Astrocyte (in vitro differentiated cells and primary cell): ENCODE measurements around the gene CD7. TPM values are rescaled to one million over a fixed set of nuclear protein-coding genes. Genes with fewer than 3 reads are reported as not detected.

Experiments
- DNase-seq: peaks from one replicate; pipeline ENCODE4 v3.0.0-alpha.2; 2010; ENCODE audit warnings: low read depth
- FAIRE-seq: peaks from 2 replicates; lab custom pipeline; 2011; peaks lifted over from hg19 to GRCh38; lab: Jason Lieb, UNC
- H2AFZ ChIP-seq: 2 replicates; pipeline ENCODE4 v1.6.0; 2012; ENCODE audit warnings: low read depth, low read length, inconsistent platforms
- H3K27ac ChIP-seq: 2 replicates; pipeline ENCODE4 v1.5.1; 2011; ENCODE audit warnings: low read depth, low read length, inconsistent platforms
- H3K27me3 ChIP-seq: 2 replicates; pipeline ENCODE4 v1.6.0; 2011; ENCODE audit warnings: low read length, inconsistent platforms; ENCODE audit not compliant: insufficient read depth
- H3K36me3 ChIP-seq: 2 replicates; pipeline ENCODE4 v1.5.1; 2011; ENCODE audit warnings: low read length, inconsistent platforms; ENCODE audit not compliant: insufficient read depth
- H3K4me1 ChIP-seq: 2 replicates; pipeline ENCODE4 v1.5.1; 2011; ENCODE audit warnings: low read length, inconsistent platforms; ENCODE audit not compliant: insufficient read depth
- H3K4me2 ChIP-seq: 2 replicates; pipeline ENCODE4 v1.6.0; 2012; ENCODE audit warnings: low read length, inconsistent platforms
- H3K4me3 ChIP-seq: 2 replicates; pipeline ENCODE4 v1.5.1; 2011; ENCODE audit warnings: low read depth, mild to moderate bottlenecking, low read length, inconsistent platforms; ENCODE audit not compliant: insufficient read depth
- H3K79me2 ChIP-seq: 2 replicates; pipeline ENCODE4 v1.6.0; 2012; ENCODE audit warnings: mild to moderate bottlenecking, low read length, inconsistent platforms; ENCODE audit not compliant: insufficient read depth
- H3K9ac ChIP-seq: 2 replicates; pipeline ENCODE4 v1.6.0; 2012; ENCODE audit warnings: mild to moderate bottlenecking, low read length, inconsistent platforms
- H3K9me3 ChIP-seq: 2 replicates; pipeline ENCODE4 v1.5.1; 2012; ENCODE audit warnings: low read depth, mild to moderate bottlenecking, low read length, inconsistent platforms; ENCODE audit not compliant: insufficient read depth
- H4K20me1 ChIP-seq: 2 replicates; pipeline ENCODE4 v1.6.0; 2012; ENCODE audit warnings: low read length, inconsistent platforms; ENCODE audit not compliant: insufficient read depth
- H3K27ac Mint-ChIP-seq: one replicate; pipeline ENCODE4 v1.8.0; 2021; ENCODE audit warnings: mild to moderate bottlenecking, mixed read lengths; ENCODE audit not compliant: unreplicated experiment
- H3K27me3 Mint-ChIP-seq: one replicate; pipeline ENCODE4 v1.8.0; 2021; ENCODE audit warnings: low read depth, mixed read lengths; ENCODE audit not compliant: unreplicated experiment
- H3K36me3 Mint-ChIP-seq: one replicate; pipeline ENCODE4 v1.8.0; 2021; ENCODE audit warnings: low read depth, mixed read lengths; ENCODE audit not compliant: unreplicated experiment
- H3K4me1 Mint-ChIP-seq: one replicate; pipeline ENCODE4 v1.8.0; 2021; ENCODE audit warnings: low read depth, mixed read lengths; ENCODE audit not compliant: unreplicated experiment
- H3K4me3 Mint-ChIP-seq: one replicate; pipeline ENCODE4 v1.8.0; 2021; ENCODE audit warnings: mild to moderate bottlenecking, moderate library complexity, mixed read lengths; ENCODE audit not compliant: unreplicated experiment
- H3K9me3 Mint-ChIP-seq: one replicate; pipeline ENCODE4 v1.8.0; 2021; ENCODE audit warnings: mild to moderate bottlenecking, mixed read lengths; ENCODE audit not compliant: unreplicated experiment
- EZH2 ChIP-seq: IDR thresholded peaks from 2 replicates; pipeline ENCODE4 v1.6.1; 2012; ENCODE audit warnings: mild to moderate bottlenecking, low read length, inconsistent platforms; ENCODE audit not compliant: insufficient read depth
- total RNA-seq: library from RNA; stranded (reverse); gene quantifications from 2 replicates; pipeline ENCODE4 v1.2.1, GENCODE V29; 2021
- TF ChIP-seq, protein P1 (sequence below): IDR thresholded peaks from 2 replicates; pipeline ENCODE4 v1.5.1; 2011; ENCODE audit warnings: low read depth, mild to moderate bottlenecking, inconsistent platforms, low read length, moderate library complexity; ENCODE audit not compliant: insufficient read depth

The CD7 gene
- total RNA-seq, 1 donor from 2014 or later: 0.18 TPM

DNA sequence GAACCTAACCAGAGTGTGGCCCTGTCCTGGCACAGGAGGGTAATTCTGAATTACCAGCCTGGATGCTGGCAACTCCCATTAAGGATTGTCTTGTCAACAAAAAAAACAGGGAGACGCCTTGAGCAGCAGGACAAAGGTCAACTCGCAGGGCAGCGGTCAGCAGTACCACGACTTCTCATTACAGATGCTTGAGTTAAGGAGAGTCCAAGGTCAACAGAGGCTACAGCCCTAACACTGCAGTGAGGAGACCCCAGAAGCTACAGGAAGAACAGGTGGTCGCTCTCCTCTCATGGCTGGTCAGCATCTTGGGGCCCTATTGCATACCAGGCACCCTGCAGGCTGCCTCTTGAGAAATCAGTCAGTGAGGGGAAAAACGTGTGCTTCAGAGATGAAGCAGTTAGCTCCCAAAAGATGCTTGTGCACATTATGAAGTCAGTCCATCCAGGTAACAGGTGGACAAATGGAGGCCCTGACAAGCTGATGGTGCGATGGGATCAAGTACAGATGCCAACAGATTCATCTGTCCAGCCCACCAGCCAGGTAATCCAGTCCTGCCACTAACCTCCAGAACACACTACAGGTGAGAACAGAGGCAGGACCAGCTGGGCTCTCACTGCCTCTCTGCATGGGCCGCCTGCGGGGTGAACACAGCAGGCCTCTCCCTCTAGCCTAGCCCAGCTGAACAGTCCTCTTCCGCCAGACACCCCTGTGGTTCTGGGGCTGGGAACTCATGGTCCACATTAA, 48.1 kb downstream of the CD7 start:
- Histone ChIP-seq H3K27me3 (no peaks in the 10 kb centered on the region), H3K4me2 (peak overlapping the region; percentile 88), H3K9ac (no peak overlapping the region), H4K20me1 (peaks cover 81% of the 10 kb centered on the region), H3K27ac (no peak overlapping the region), H3K4me1 (peaks cover 36% of the 10 kb centered on the region), H3K4me3 (no peak overlapping the region), H2AFZ (no peak overlapping the region), H3K9me3 (no peaks in the 10 kb centered on the region), H3K79me2 (peaks cover 88% of the 10 kb centered on the region), H3K36me3 (peaks cover 24% of the 10 kb centered on the region)
- FAIRE-seq (no peak), DNase-seq (no peak)
- H3K9me3 Mint-ChIP-seq: no peaks in the 10 kb centered on the region
- H3K36me3 Mint-ChIP-seq: peaks cover 21% of the 10 kb centered on the region
- H3K4me3 Mint-ChIP-seq: peak overlapping the region; percentile 69
- peak overlapping the region; percentile 77 for H3K27ac Mint-ChIP-seq
- no peak for TF ChIP-seq EZH2
- TF ChIP-seq, protein P1, sequence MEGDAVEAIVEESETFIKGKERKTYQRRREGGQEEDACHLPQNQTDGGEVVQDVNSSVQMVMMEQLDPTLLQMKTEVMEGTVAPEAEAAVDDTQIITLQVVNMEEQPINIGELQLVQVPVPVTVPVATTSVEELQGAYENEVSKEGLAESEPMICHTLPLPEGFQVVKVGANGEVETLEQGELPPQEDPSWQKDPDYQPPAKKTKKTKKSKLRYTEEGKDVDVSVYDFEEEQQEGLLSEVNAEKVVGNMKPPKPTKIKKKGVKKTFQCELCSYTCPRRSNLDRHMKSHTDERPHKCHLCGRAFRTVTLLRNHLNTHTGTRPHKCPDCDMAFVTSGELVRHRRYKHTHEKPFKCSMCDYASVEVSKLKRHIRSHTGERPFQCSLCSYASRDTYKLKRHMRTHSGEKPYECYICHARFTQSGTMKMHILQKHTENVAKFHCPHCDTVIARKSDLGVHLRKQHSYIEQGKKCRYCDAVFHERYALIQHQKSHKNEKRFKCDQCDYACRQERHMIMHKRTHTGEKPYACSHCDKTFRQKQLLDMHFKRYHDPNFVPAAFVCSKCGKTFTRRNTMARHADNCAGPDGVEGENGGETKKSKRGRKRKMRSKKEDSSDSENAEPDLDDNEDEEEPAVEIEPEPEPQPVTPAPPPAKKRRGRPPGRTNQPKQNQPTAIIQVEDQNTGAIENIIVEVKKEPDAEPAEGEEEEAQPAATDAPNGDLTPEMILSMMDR: no peak
- H3K4me1 Mint-ChIP-seq: peaks cover 50% of the 10 kb centered on the region
- no peaks in the 10 kb centered on the region for H3K27me3 Mint-ChIP-seq

DNA sequence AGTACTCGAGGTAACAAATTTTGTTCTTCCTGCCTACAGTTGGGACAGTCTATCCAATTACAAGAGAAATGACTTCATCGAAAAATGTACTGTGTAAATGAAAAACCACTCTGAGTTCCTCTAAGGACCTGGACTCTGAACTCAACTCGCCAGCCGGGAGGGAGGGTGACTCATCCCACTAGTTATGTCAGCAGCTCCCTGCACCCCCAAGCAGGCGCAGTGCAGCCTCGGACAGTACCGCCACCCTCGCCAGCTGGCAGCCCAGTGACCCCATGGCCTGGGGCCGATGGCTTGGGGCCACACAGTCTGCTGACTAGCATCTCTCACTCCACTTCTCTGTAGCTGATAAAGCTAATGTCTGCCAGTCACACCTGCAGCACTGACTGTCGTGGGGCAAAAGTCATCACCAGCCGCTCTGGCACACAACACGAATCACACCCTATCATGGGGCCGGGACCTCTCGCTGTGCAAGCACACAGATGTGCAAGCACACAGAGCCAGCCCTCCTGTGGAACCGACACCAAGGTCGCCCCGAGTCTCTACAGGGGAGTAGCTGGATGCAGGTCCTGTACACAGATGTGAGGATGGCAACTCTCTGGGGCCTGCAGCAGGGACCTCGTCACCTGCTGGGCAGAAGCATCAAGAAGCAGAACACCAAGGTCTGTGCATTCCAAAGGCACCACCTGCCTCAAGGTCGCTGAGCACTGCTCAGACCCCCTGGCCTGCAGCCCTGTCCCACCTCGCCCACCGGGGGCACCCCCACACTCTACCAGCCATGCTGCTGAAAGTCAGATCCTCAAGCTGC, 49.6 kb downstream of the CD7 start:
- Histone ChIP-seq H2AFZ (no peak overlapping the region), H3K9ac (peak overlapping the region; percentile 60), H3K27ac (peak overlapping the region; percentile 79), H3K36me3 (peaks cover 35% of the 10 kb centered on the region), H3K27me3 (no peaks in the 10 kb centered on the region), H3K4me2 (peak overlapping the region; percentile 76), H4K20me1 (peaks cover 97% of the 10 kb centered on the region), H3K4me3 (peak overlapping the region; percentile 21), H3K9me3 (no peaks in the 10 kb centered on the region), H3K4me1 (peaks cover 31% of the 10 kb centered on the region), H3K79me2 (peaks cover 99% of the 10 kb centered on the region)
- DNase-seq: peak; percentile 95
- peaks cover 50% of the 10 kb centered on the region for H3K4me1 Mint-ChIP-seq
- FAIRE-seq: no peak
- TF ChIP-seq EZH2: no peak
- TF ChIP-seq, protein P1: no peak
- no peaks in the 10 kb centered on the region for H3K9me3 Mint-ChIP-seq
- H3K27ac Mint-ChIP-seq: peak overlapping the region; percentile 75
- H3K36me3 Mint-ChIP-seq: peaks cover 25% of the 10 kb centered on the region
- no peaks in the 10 kb centered on the region for H3K27me3 Mint-ChIP-seq
- H3K4me3 Mint-ChIP-seq: peak overlapping the region; percentile 61
